Activated CD8-positive, alpha-beta memory T cell treated with anti-CD3 and anti-CD28 coated beads, Interleukin-2, amount 50 U/mL, for 1 hour (primary cell): ENCODE measurements around the gene SCARB2.
"Not testable (repeated sequence)": the region's sequence is repeated elsewhere in the genome, so short reads cannot be mapped to it uniquely, and the experiment has no call there.

Source experiments
- DNase-seq: peaks from one replicate; pipeline ENCODE4 v3.0.0-alpha.2; 2020; ENCODE audit errors: extremely low read depth

Gene SCARB2

DNA sequence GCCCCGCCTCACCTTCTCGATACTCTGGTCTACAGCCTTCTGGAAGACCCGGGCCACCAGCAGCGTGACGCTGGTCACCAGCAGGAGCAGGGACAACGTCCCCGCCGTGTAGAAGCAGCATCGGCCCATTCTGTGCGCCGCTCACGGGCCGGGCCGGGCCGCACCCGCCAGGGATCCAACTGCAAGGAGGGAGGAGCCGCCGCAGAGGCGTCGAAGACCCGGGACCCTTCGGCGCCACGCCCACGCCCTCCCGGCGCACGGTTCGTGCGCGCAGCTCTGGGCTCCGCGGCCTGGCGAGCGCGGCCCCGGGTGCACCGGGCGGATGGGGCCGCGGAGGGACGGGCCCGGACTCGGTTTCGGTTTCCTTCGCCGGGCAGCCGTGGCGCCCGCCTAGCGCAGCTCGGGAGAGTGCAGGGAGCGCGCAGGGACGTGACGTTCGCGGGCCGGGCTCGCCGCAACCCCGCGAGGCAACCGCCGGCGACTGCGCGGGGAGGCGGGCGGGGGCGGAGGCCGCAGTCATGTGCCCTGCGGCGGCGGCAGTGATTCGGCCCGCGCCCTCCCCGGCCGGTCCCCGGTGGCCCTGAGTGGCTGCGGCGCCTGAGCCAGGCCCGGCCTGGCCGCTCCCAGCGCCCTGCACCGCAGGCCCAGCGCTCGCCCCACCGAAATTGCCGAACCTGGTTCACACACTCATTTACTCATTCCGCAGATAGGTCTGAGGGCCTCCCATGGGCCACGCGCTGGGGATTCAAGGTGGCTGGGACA lies at the start of gene SCARB2:
TSS of gene SCARB2 (minus strand) at position 410 of the 762 bp plus-strand sequence. CDS start at position 129, 281 bp downstream.
- DNase-seq: peak; percentile 11

DNA sequence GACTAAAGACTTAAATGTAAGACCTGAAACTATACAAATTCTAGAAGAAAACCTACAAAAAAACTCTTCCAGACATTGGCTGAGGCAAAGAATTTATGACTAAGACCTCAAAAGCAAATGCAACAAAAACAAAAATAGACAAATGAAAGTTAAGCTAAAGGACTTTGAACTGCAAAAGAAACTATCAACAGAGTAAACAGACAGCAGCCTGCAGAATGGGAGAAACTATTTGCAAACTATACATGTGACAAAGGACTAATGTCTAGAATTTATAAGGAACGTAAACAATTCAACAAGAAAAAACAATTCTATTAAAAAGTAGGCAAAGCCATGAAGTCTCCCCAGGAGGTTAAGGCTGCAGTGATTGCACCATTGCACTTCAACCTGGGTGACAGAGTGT lies 46.9 kb upstream of the SCARB2 start:
- no peak for DNase-seq

DNA sequence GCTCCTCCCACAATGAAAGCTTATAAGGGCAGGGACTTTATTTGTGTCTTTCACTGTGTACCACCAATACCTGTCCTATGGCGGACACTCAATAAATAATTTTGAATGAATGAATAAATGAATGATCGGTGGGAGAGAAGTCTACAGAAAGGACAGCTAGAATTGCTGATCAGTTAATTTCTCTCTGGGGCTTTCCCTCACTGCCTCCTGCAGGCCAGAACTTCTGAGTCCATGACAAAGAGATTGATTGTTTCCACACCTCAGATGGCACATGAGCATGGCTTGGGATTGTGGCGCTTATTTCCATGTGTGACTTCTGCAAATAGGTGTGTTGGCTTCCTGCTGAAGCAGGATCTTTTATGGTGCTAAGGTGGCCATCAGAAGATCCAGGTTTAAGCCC lies 44.2 kb upstream of the SCARB2 start:
- DNase-seq: no peak

GRCh38 chr4:76256968-76257367 lies 43.3 kb upstream of the SCARB2 start:
- DNase-seq: no peak

GRCh38 chr4:76256032-76256431 lies 42.4 kb upstream of the SCARB2 start:
- no peak for DNase-seq

DNA sequence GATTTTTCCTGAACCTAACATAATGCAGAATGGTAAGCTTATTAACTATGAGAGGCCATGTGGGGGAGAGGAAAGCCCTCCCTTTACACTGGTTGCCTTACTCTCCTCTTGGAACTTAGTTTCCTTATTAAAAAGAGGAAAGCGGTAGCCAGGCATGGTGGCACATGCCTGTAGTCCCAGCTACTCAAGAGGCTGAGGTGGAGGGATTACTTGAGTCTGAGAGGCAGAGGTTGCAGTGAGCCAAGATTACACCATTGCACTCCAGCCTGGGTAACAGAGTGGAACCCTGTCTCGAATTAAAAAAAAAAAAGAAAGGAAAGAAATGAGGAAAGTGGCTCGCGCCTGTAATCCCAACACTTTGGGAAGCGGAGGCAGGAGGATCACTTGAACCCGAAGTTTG lies 39.9 kb upstream of the SCARB2 start:
- DNase-seq: no peak

GRCh38 chr4:76252271-76252653 lies 38.6 kb upstream of the SCARB2 start:
- DNase-seq: no peak

DNA sequence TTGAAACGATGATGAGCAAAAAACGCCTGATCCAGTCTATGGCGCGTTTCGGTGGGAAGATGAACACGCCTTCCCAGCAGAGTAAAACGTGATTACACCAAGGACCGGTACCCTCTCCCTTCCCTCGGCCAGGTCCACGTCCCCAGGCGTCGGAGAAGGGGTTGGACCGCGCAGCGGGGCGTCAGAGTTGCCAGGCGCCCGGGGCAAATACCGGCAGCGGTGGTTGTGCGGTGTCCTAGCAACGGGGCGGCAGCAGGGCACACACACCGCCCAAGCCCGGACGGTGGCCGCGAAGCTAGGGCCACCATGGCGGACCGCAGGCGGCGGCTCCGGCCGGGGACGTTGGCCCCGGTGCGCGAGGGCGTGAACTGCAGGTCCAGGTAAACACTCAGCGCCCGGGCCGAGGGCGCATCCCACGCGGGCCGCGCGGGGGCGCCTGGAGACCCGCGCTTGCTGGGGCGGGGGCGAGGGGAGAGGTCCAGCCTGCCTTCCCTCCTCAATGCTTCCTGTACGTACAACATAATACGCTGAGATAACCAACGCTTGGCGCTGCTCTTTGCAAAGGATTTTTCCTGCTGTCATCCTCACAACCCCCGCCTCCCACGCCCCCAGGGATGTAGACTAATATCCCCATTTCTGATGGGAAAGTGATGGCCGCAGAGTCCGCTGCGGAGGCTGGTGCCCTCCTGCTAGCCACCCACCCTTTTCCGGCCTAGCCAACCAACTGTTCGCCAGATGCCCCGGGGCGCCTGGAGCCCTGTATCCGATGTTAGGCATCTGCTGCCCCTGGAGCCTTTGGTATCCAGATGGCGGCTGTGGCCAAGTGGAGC lies 38.0 kb upstream of the SCARB2 start, which contains the start of gene FAM47E:
TSS of gene FAM47E (plus strand) at position 281 of the 830 bp plus-strand sequence. CDS start at position 307, 26 bp downstream.
- no peak for DNase-seq

- DNase-seq: no peak
These were observed 37.3 kb upstream of the SCARB2 start for GRCh38 chr4:76250962-76251361.

DNA sequence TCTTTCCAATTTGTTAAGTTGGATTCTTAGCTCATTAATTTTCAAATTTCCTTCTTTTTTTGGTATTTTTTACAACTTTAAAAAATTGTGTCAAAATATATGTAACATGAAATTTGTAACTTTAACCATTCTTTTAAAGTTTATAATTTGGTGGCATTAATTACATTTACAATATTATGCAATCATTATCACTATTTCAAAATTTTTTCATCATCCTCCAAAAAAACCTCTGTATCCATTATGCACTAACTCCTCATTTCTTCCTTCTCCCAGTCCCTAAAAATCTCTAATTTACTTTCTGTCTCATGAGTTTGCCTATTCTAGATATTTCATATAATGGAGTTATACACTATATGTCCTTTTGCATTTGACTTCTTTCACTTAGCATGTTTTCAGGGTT lies 33.2 kb upstream of the SCARB2 start:
- no peak for DNase-seq

- DNase-seq: no peak
These were observed 32.4 kb upstream of the SCARB2 start for GRCh38 chr4:76246025-76246424.

GRCh38 chr4:76243877-76244276 lies 30.3 kb upstream of the SCARB2 start:
- not testable (repeated sequence) for DNase-seq

GRCh38 chr4:76240236-76240635 lies 26.6 kb upstream of the SCARB2 start:
- DNase-seq: no peak

DNA sequence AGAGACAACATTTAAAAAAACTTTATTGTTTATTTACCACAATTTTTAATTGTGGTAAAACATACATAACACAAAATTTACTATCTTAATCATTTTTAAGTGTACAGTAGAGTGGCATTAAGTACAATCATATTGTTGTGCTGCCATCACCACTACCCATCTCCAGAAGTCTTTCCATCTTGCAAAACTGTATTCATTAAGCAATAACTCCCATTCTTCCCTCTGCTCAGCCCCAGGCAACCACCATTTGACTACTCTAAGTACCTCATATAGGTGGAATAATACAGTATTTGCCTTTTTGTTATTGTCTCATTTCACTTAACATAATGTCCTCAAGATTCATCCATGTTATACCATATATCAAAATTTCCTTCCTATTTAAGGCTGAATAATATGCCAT lies 25.1 kb upstream of the SCARB2 start:
- no peak for DNase-seq

GRCh38 chr4:76238236-76238635 lies 24.6 kb upstream of the SCARB2 start:
- no peak for DNase-seq

DNA sequence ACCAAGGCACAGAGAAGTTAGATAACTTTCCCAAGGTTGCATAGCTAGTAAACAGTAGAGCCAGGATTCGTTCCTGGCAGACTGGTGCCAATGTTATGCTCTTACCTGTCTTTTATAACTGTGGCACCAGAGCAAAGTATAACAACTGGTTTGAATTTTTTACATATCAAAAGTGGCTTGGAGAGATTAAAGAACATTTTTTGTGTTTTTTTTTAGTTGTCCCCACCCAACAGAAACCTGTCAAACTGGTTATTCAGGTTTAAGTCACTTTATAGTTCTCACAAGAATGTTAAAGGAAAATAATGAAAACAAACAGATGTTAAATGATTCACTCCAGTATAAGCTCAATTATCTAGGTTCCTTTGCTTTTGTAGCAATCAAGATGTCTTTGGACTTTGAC lies 22.3 kb upstream of the SCARB2 start:
- no peak for DNase-seq

GRCh38 chr4:76235407-76235806 lies 21.8 kb upstream of the SCARB2 start:
- DNase-seq: no peak

- no peak for DNase-seq
These were observed 21.0 kb upstream of the SCARB2 start for GRCh38 chr4:76234679-76235044.

- DNase-seq: no peak
These were observed 20.5 kb upstream of the SCARB2 start for GRCh38 chr4:76233967-76234678.

- no peak for DNase-seq
These were observed 19.9 kb upstream of the SCARB2 start for GRCh38 chr4:76233529-76233928.

DNA sequence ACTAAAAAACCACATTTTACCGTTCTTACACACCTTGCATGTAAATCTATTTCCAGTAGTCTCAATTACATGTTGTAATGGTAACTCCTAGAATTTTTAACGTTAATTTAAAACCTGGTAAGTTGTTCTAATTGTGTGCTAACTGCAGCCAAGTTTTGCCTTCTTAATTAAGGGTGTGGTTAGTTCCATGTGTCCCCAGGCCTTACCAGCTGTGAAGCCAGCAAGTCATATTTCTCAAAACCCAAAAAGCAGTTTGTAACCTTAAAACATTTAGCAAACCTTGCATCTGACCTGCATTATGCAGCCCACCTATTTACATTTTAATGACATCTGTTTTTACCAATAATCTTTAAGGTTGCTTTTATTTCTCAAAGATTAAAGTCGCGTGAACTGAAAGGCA lies 19.5 kb upstream of the SCARB2 start:
- no peak for DNase-seq

- DNase-seq: no peak
These were observed 19.1 kb upstream of the SCARB2 start for GRCh38 chr4:76232681-76233080.
